GM18873 (cell line): Measurements from ENCODE around the gene MAP1A.

ENCODE experiments used
- ATAC-seq: cut with Tn5 transposase; IDR thresholded peaks from one replicate; pipeline ENCODE4 v1.9.1; 2021; ENCODE audit warnings: mild to moderate bottlenecking, moderate library complexity, moderate number of reproducible peaks; ENCODE audit not compliant: unreplicated experiment, low FRiP score

MAP1A gene

GRCh38 chr15:43517354-43518196 is at the start of gene MAP1A:
MAP1A (plus strand) TSS chr15:43517608; CDS start chr15:43521474, 3,866 bp downstream.
- ATAC-seq = no peak

DNA sequence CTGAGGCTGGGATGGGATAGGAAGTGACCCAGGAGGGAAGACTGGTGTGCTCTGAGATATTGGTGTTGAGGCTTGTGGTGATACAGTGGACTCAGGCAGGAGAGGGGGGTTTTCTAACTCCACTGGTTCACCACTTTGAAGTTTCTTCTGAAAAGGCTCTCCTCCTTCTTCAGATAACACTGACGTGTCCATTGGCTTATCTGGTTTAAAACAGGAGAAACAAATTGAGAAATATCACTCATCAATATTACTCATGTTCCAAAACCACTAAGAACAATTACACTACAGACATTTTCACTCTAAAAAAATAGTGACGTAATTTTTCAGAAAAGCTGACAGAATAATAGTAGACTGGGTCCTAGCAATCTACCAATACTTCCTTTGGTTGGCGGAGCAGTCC is 47.5 kb upstream of the MAP1A start:
- no peak for ATAC-seq

GRCh38 chr15:43471975-43472374 is 45.4 kb upstream of the MAP1A start:
- ATAC-seq = no peak

DNA sequence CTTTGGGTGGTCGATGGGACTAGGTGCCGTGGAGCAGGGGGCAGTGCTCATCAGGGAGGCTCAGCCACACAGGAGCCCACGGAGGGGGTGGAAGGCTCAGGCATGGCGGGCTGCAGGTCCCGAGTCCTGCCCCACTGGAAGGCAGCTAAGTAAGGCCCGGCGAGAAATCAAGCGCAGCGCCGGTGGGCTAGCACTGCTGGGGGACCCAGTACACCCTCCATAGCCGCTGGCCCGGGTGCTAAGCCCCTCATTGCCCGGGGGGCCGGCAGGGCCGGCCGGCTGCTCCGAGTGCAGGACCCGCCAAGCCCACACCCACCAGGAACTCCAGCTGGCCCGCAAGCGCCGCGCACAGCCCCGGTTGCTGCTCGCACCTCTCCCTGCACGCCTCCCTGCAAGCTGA is 43.5 kb upstream of the MAP1A start:
- no peak for ATAC-seq

DNA sequence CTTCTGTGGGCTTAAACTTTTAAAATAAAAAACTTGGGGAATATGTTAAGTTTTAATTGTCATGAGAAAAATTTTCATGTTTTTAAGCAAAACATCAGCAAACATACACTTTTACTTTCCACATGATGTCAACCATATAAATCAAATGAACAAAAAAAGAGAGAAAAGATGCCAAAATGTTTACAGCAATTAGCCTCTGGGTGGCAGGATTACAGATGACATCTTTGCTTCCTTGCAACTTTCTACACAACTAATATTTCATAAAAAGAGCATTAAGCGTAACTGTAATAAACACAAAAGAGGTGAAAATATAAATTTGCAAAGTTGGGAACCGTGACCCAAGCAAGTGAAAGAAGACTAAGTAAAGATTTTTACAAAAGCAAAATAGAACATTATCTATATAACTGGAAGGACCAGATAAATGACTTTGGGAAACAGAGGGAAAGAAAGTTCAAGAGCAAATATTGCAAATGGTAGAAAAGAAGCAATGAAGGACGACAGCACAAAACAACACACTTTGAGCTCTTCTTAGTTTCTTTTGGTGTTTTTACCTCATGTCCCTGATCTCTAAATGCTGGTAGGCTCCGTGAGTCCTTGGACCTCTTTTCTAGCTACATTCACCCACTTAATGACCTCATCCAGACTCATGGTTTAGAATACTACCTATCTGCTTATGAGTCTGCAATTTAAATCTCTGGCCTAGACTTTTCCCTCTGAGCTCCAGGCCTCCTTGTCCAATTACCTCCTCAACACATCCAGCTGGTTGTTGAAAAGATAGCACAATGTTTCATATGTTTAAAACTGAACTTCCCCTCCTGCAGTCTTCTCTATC is 33.9 kb upstream of the MAP1A start:
- ATAC-seq = no peak

GRCh38 chr15:43484455-43484854 is 33.0 kb upstream of the MAP1A start:
- no peak for ATAC-seq

DNA sequence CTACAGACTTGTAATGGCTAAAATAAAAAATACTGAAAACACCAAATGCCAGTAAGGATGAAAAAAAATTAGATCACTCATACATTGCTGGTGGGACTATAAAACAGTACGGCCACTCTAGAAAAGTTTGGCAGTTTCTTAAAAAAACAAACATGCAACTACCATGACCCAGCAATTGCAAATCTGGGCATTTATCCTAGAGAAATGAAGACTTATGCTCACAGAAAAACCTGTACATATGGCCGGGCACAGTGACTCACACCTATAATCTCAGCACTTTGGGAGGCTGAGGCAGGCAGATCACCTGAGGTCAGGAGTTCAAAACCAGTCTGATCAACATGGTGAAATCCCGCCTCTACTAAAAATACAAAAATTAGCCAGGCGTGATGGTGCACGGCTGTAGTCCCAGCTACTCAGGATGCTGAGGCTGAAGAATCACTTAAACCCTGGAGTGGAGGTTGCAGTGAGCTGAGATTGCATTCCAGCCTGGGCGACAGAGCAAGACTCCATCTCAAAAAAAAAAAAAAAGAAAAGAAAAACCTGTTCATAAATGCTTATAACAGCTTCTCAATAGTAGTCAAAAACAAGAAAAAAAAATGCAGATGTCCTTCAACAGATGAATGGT is 30.0 kb upstream of the MAP1A start:
- no peak for ATAC-seq

DNA sequence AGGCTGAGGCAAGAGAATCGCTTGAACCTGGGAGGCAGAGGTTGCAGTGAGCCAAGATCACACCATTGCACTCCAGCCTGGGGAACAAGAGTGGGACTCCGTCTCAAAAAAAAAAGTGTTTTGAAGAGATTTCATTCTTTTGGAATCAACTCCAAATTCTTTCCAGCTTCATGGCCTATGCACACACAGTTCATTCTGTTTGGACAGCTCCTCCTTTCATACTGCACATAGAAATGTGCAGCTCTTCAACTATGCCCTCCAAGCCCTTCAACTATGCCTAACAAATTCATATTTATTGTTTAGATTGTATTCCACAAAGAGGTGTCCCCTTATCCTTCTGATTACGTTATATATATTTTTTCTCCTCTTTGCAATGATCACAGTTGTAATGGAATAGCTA is 28.6 kb upstream of the MAP1A start:
- no peak for ATAC-seq

GRCh38 chr15:43489191-43489590 is 28.2 kb upstream of the MAP1A start:
- ATAC-seq = no peak

DNA sequence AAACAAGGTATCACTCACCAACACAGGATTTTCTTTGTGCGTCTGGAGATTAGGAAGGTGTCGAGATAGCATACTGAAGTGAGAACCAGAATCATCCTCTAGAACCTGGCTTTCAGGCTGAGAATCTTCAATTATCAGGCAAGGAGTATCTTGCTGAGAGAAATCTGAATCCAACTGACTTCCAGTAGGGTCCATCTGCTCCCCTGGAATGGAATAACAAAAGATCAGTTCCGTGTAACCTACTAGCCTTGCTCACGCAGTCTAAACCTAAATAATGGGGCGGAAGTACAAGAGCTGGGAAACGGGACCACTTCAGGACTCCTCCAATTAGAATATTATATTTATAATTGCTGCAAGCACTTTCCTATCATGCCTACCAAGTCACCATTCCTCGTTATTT is 25.1 kb upstream of the MAP1A start:
- ATAC-seq = no peak

DNA sequence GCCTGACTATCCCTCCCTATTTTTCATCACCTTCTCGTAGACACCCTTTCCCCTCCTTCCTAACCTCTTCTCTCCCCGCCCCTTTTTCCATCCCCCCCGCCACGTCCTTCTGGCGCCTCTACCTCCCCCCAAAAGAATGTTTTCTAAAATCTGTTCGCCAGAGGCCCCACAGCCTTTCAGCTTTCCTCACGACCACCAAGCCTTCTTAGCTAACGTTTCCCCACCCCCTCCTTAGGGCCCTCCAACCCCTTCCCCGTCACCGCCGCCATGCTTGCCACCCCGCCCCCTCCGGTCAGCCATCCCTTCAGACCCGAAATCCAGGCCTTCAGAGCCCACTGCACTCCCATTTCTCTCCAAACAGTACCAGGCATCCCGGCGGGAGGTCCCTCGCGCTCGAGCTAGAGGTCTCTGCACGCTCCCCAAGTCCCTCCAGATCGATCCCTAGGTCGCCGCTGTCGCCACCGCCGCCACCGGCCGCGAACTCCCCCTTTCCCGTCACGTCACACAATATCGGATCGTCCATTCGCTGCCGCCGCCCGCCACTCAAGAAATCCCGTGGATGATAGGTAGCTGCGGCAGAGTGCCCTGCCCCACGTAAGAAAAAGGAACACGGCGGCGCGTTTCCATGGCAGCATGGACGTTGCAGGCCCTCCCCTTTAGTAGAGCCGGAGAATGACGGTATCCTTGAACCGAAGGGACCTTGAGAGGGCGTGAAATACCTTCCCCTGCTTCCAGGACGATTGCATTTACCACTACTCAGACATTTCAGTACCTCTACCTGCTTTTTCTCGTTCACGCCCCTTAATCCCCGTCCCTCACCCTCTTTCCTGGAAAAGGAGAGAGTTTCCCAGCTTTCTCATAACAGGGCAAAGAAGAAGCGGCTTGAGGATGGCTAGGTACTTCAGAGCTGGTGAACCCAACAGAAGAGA is 24.5 kb upstream of the MAP1A start, which contains the start of gene TP53BP1:
Gene TP53BP1, minus strand, starts transcription at position 484 of the 929 bp plus-strand sequence. Its CDS starts 113 bp downstream, at position 371.
- ATAC-seq = peak; percentile 80

GRCh38 chr15:43493703-43494472 is 23.5 kb upstream of the MAP1A start:
- no peak for ATAC-seq

DNA sequence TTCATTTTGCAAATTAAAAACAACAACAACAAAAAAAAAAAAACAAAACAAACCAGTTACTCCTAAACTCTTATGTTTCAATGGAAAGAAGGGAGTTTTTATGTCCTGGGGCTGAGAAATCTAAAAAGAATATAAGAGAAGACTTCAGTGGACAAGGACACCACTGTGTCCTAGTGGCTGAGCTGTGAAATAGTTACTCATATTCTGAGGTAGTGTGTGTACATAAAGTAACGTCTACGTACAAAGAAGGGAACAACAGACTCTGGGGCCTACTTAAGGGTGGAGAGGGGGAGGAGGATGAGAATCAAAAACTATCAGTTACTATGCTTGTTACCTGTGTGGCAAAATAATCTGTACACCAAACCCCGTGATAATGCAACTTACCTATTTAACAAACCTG is 18.4 kb upstream of the MAP1A start:
- no peak for ATAC-seq

GRCh38 chr15:43499635-43500034 is 17.8 kb upstream of the MAP1A start:
- ATAC-seq = no peak

DNA sequence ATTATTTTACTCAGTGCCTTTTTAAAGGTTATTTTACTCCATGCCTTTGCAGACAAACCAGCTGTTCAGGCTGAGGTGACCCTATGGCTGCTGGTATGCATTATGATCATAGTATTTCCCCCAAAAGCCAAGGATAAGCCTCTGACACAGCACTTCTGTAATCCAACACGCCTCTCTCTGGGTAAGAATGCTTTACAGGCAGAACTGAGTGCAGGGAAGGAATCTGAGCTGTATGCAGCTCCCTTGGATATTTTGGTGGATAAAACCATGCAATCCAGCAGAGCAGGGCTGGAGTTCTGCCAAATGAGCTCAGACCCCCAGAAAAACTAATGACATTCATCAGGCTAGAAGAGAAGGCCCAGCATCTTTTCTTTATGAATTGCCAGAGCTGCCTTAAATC is 11.7 kb upstream of the MAP1A start:
- no peak for ATAC-seq

DNA sequence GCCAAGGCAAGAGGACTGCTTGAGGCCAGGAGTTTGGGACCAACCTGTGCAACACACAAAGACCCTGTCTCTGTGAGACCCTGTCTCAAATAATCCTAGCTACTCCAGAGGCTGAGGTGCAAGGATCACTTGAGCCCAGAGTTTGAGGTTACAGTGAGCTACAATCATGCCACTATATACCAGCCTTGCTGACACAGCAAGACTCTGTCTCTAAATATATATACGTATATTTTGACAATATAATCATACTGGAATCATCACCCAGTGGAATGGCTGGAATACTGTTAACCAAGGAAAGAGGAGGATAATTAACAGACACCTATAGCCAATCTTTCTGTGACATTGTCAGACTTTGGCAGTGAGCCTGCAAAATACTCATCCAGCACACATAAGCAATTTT is 9.0 kb upstream of the MAP1A start:
- ATAC-seq = no peak

- ATAC-seq = no peak
Observed at GRCh38 chr15:43508991-43509659, 8.3 kb upstream of the MAP1A start.

GRCh38 chr15:43509660-43510199 is 7.7 kb upstream of the MAP1A start:
- no peak for ATAC-seq
